GM23338 (cell line): ENCODE data around the gene PCP2. TPM values are rescaled to one million over a fixed set of nuclear protein-coding genes. Genes with fewer than 3 reads are reported as not detected.

Source experiments
- ATAC-seq: fragments of 200-7000 bp; cut with Tn5 transposase; 3 replicates; pipeline ENCODE4 v1.9.1; 2020
- DNase-seq: peaks from one replicate; pipeline ENCODE4 v3.0.0-alpha.2; 2015; ENCODE audit warnings: low spot score
- H2AFZ ChIP-seq: fragments of 200-600 bp; sonication (generic); 2 replicates; pipeline ENCODE4 v1.8.0; 2016; ENCODE audit warnings: antibody characterized with exemption, mild to moderate bottlenecking, moderate library complexity
- H3F3A ChIP-seq: fragments of 200-600 bp; sonication (generic); replicated peaks from 2 replicates; pipeline ENCODE4 v1.8.0; 2017; ENCODE audit warnings: antibody characterized with exemption, mixed run types, low read depth
- H3K27ac ChIP-seq: fragments of 200-600 bp; sonication (generic); 2 replicates; pipeline ENCODE4 v1.6.1; 2016; ENCODE audit warnings: low read depth
- H3K27me3 ChIP-seq: fragments of 200-600 bp; sonication (generic); 2 replicates; pipeline ENCODE4 v1.8.0; 2016; ENCODE audit warnings: mild to moderate bottlenecking, mixed run types, moderate library complexity; ENCODE audit not compliant: insufficient read depth
- H3K36me3 ChIP-seq: fragments of 200-600 bp; sonication (generic); 2 replicates; pipeline ENCODE4 v1.8.0; 2016; ENCODE audit warnings: mild to moderate bottlenecking; ENCODE audit not compliant: insufficient read depth
- H3K4me1 ChIP-seq: fragments of 200-600 bp; sonication (generic); 2 replicates; pipeline ENCODE4 v1.8.0; 2016; ENCODE audit warnings: mild to moderate bottlenecking, moderate library complexity; ENCODE audit not compliant: insufficient read depth
- H3K4me2 ChIP-seq: fragments of 200-600 bp; sonication (generic); 2 replicates; pipeline ENCODE4 v1.7.1; 2017; ENCODE audit warnings: mixed run types
- H3K4me3 ChIP-seq: fragments of 200-600 bp; sonication (generic); 2 replicates; pipeline ENCODE4 v1.6.1; 2016; ENCODE audit warnings: mixed run types
- H3K79me2 ChIP-seq: fragments of 200-600 bp; sonication (generic); replicated peaks from 2 replicates; pipeline ENCODE4 v1.8.0; 2017; ENCODE audit warnings: mild to moderate bottlenecking; ENCODE audit not compliant: insufficient read depth
- H3K9me2 ChIP-seq: fragments of 200-600 bp; sonication (generic); 2 replicates; pipeline ENCODE4 v1.8.0; 2017; ENCODE audit not compliant: insufficient read depth
- H4K20me1 ChIP-seq: fragments of 200-600 bp; sonication (generic); replicated peaks from 2 replicates; pipeline ENCODE4 v1.8.0; 2017; ENCODE audit warnings: mild to moderate bottlenecking; ENCODE audit not compliant: insufficient read depth
- H3K27ac Mint-ChIP-seq: 2 replicates; pipeline ENCODE4 v1.8.0; 2020; ENCODE audit warnings: inconsistent platforms, mild to moderate bottlenecking, moderate library complexity, mixed read lengths
- H3K27me3 Mint-ChIP-seq: 3 replicates; pipeline ENCODE4 v1.8.0; 2022; ENCODE audit warnings: low read depth, mild to moderate bottlenecking, moderate library complexity, mixed read lengths, inconsistent platforms; ENCODE audit not compliant: insufficient read depth, poor library complexity
- H3K36me3 Mint-ChIP-seq: 3 replicates; pipeline ENCODE4 v1.8.0; 2021; ENCODE audit warnings: low read depth, mild to moderate bottlenecking, inconsistent platforms, moderate library complexity, mixed read lengths
- H3K4me1 Mint-ChIP-seq: 3 replicates; pipeline ENCODE4 v1.8.0; 2020; ENCODE audit warnings: mild to moderate bottlenecking, inconsistent platforms, mixed read lengths
- H3K4me3 Mint-ChIP-seq: 3 replicates; pipeline ENCODE4 v1.8.0; 2021; ENCODE audit warnings: moderate library complexity, mild to moderate bottlenecking, inconsistent platforms, mixed read lengths
- H3K9me3 Mint-ChIP-seq: 3 replicates; pipeline ENCODE4 v1.8.0; 2020; ENCODE audit warnings: moderate library complexity, mild to moderate bottlenecking, inconsistent platforms, mixed read lengths
- CREB1 ChIP-seq: fragments of 250-450 bp; sonication (Bioruptor Pico); IDR thresholded peaks from 2 replicates; pipeline ENCODE4 v1.5.0; 2020; ENCODE audit warnings: low read depth, mild to moderate bottlenecking, moderate library complexity
- EZH2 ChIP-seq: fragments of 200-600 bp; sonication (generic); IDR thresholded peaks from one replicate; pipeline ENCODE4 v1.8.0; 2017; ENCODE audit warnings: antibody characterized with exemption, mild to moderate bottlenecking, low read depth; ENCODE audit not compliant: unreplicated experiment
- EZH2phosphoT487 ChIP-seq: fragments of 200-600 bp; sonication (generic); IDR thresholded peaks from one replicate; pipeline ENCODE4 v1.8.1; 2018; ENCODE audit warnings: antibody characterized with exemption; ENCODE audit not compliant: unreplicated experiment
- JUNB ChIP-seq: IDR thresholded peaks from one replicate; pipeline ENCODE4 v1.6.1; 2016; ENCODE audit warnings: antibody characterized with exemption; ENCODE audit not compliant: unreplicated experiment
- NANOG ChIP-seq: IDR thresholded peaks from 2 replicates; pipeline ENCODE4 v1.6.1; 2016; ENCODE audit warnings: antibody characterized with exemption, borderline replicate concordance
- POLR2AphosphoS5 ChIP-seq: IDR thresholded peaks from 2 replicates; pipeline ENCODE4 v1.6.1; 2016; ENCODE audit warnings: antibody characterized with exemption, low read depth
- STAT1 ChIP-seq: IDR thresholded peaks from one replicate; pipeline ENCODE4 v1.6.1; 2016; ENCODE audit warnings: antibody characterized with exemption; ENCODE audit not compliant: unreplicated experiment
- ZNF114 ChIP-seq: fragments of 250-450 bp; sonication (Bioruptor Pico); IDR thresholded peaks from 2 replicates; pipeline ENCODE4 v1.5.0; 2020; ENCODE audit warnings: mild to moderate bottlenecking, moderate library complexity
- ZNF331 ChIP-seq: fragments of 250-450 bp; sonication (Bioruptor Pico); IDR thresholded peaks from 2 replicates; pipeline ENCODE4 v1.5.0; 2020; ENCODE audit warnings: low read depth, mild to moderate bottlenecking, moderate library complexity
- polyA plus RNA-seq: library from polyadenylated mRNA; unstranded; fragments of >200 nt; fragmentation: Nextera tagmentation; extraction: Ambion mirVana; gene quantifications from 2 replicates; pipeline ENCODE4 v1.2.1, GENCODE V29; 2016
- total RNA-seq: library from RNA; depleted of rRNA; stranded (reverse); fragments of >200 nt; shearing (Covaris generic); gene quantifications from 2 replicates; pipeline ENCODE4 v1.2.3, GENCODE V29; 2014
- TF ChIP-seq, protein P1 (sequence below): IDR thresholded peaks from one replicate; pipeline ENCODE4 v1.6.1; 2018; ENCODE audit warnings: antibody characterized with exemption; ENCODE audit not compliant: unreplicated experiment
- TF ChIP-seq, protein P2 (sequence below), 2 experiments: fragments of 200-600 bp in 1 of 2; sonication (generic) in 1 of 2; conservative IDR thresholded peaks; 2 replicates each; pipeline versions ENCODE4 v1.5.1 to v1.6.1; 2016 to 2017; ENCODE audit warnings: antibody characterized with exemption in 2 of 2, low read depth in 2 of 2, mild to moderate bottlenecking in 2 of 2, moderate library complexity in 1 of 2
- TF ChIP-seq, protein P3 (sequence below): fragments of 250-450 bp; sonication (Bioruptor Pico); IDR thresholded peaks from 2 replicates; pipeline ENCODE4 v1.5.0; 2020; ENCODE audit warnings: mild to moderate bottlenecking, moderate library complexity
- TF ChIP-seq, protein P4 (sequence below): IDR thresholded peaks from 2 replicates; pipeline ENCODE4 v1.6.1; 2016; ENCODE audit warnings: antibody characterized with exemption

Gene PCP2
- total and polyA plus RNA-seq, 2 experiments from 2014 or later = not detected

DNA sequence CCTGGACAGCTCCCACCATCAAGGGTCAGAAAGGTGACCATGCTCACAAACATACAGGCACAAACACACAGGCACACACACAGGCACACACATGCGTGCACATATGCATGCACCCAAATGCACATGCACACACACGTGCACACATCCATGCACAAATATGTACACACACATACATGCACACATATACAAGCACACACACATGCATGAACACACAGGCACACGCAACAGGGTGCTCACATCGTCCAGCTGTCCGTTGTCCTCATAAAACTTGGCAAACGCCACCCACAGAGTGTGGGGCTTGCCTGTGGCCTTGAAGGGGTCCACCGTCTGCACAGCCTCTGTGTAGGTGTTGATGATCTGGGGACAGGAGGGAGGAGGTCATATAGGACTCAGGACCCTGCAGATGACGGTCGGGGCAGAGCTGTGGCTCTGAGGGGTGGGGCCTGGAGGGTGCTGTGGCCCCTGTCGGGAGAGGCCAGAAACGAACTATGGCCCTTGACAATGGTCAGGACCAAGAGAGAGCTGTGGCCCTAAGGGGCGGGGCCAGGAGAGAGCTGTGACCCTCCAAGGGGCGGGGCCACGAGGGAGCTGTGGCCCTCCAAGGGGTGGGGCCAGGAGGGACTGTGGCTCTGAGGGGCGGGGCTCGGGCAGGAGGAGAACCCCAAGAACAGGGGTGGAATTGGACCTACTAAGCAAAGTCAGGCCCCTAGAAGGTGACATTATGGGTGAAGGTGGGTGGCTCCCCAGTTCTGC, 10.4 kb downstream of the PCP2 start:
- Histone ChIP-seq H3K27me3 (no peaks in the 10 kb centered on the region), H2AFZ (no peak overlapping the region), H3K9me2 (no peaks in the 10 kb centered on the region), H3F3A (no peaks in the 10 kb centered on the region), H3K79me2 (peaks cover 18% of the 10 kb centered on the region), H3K4me2 (no peak overlapping the region), H3K4me1 (no peaks in the 10 kb centered on the region), H3K36me3 (no peaks in the 10 kb centered on the region; the same call in 1 of the 2 replicates), H4K20me1 (peaks cover under 1% of the 10 kb centered on the region), H3K4me3 (no peak overlapping the region), H3K27ac (no peak overlapping the region)
- Mint-ChIP-seq H3K27ac (no peak overlapping the region), H3K27me3 (peaks cover 12% of the 10 kb centered on the region), H3K36me3 (peaks cover 35% of the 10 kb centered on the region), H3K4me3 (no peak overlapping the region), H3K4me1 (peaks cover under 1% of the 10 kb centered on the region; the same call in 2 of the 3 replicates), H3K9me3 (no peaks in the 10 kb centered on the region)
- DNase-seq = peak; percentile 76
- TF ChIP-seq, protein P1, sequence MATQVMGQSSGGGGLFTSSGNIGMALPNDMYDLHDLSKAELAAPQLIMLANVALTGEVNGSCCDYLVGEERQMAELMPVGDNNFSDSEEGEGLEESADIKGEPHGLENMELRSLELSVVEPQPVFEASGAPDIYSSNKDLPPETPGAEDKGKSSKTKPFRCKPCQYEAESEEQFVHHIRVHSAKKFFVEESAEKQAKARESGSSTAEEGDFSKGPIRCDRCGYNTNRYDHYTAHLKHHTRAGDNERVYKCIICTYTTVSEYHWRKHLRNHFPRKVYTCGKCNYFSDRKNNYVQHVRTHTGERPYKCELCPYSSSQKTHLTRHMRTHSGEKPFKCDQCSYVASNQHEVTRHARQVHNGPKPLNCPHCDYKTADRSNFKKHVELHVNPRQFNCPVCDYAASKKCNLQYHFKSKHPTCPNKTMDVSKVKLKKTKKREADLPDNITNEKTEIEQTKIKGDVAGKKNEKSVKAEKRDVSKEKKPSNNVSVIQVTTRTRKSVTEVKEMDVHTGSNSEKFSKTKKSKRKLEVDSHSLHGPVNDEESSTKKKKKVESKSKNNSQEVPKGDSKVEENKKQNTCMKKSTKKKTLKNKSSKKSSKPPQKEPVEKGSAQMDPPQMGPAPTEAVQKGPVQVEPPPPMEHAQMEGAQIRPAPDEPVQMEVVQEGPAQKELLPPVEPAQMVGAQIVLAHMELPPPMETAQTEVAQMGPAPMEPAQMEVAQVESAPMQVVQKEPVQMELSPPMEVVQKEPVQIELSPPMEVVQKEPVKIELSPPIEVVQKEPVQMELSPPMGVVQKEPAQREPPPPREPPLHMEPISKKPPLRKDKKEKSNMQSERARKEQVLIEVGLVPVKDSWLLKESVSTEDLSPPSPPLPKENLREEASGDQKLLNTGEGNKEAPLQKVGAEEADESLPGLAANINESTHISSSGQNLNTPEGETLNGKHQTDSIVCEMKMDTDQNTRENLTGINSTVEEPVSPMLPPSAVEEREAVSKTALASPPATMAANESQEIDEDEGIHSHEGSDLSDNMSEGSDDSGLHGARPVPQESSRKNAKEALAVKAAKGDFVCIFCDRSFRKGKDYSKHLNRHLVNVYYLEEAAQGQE = no peak
- TF ChIP-seq, protein P2, sequence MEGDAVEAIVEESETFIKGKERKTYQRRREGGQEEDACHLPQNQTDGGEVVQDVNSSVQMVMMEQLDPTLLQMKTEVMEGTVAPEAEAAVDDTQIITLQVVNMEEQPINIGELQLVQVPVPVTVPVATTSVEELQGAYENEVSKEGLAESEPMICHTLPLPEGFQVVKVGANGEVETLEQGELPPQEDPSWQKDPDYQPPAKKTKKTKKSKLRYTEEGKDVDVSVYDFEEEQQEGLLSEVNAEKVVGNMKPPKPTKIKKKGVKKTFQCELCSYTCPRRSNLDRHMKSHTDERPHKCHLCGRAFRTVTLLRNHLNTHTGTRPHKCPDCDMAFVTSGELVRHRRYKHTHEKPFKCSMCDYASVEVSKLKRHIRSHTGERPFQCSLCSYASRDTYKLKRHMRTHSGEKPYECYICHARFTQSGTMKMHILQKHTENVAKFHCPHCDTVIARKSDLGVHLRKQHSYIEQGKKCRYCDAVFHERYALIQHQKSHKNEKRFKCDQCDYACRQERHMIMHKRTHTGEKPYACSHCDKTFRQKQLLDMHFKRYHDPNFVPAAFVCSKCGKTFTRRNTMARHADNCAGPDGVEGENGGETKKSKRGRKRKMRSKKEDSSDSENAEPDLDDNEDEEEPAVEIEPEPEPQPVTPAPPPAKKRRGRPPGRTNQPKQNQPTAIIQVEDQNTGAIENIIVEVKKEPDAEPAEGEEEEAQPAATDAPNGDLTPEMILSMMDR (conservative IDR thresholded peaks at IDR 0.05; ENCODE audit: low read depth in 2 of 2) = no peak
- TF ChIP-seq CREB1 (CRISPR knock-in tag) = no peak
- TF ChIP-seq JUNB = no peak
- no peak for TF ChIP-seq STAT1
- TF ChIP-seq ZNF331 (CRISPR knock-in tag) = no peak
- TF ChIP-seq, protein P3, sequence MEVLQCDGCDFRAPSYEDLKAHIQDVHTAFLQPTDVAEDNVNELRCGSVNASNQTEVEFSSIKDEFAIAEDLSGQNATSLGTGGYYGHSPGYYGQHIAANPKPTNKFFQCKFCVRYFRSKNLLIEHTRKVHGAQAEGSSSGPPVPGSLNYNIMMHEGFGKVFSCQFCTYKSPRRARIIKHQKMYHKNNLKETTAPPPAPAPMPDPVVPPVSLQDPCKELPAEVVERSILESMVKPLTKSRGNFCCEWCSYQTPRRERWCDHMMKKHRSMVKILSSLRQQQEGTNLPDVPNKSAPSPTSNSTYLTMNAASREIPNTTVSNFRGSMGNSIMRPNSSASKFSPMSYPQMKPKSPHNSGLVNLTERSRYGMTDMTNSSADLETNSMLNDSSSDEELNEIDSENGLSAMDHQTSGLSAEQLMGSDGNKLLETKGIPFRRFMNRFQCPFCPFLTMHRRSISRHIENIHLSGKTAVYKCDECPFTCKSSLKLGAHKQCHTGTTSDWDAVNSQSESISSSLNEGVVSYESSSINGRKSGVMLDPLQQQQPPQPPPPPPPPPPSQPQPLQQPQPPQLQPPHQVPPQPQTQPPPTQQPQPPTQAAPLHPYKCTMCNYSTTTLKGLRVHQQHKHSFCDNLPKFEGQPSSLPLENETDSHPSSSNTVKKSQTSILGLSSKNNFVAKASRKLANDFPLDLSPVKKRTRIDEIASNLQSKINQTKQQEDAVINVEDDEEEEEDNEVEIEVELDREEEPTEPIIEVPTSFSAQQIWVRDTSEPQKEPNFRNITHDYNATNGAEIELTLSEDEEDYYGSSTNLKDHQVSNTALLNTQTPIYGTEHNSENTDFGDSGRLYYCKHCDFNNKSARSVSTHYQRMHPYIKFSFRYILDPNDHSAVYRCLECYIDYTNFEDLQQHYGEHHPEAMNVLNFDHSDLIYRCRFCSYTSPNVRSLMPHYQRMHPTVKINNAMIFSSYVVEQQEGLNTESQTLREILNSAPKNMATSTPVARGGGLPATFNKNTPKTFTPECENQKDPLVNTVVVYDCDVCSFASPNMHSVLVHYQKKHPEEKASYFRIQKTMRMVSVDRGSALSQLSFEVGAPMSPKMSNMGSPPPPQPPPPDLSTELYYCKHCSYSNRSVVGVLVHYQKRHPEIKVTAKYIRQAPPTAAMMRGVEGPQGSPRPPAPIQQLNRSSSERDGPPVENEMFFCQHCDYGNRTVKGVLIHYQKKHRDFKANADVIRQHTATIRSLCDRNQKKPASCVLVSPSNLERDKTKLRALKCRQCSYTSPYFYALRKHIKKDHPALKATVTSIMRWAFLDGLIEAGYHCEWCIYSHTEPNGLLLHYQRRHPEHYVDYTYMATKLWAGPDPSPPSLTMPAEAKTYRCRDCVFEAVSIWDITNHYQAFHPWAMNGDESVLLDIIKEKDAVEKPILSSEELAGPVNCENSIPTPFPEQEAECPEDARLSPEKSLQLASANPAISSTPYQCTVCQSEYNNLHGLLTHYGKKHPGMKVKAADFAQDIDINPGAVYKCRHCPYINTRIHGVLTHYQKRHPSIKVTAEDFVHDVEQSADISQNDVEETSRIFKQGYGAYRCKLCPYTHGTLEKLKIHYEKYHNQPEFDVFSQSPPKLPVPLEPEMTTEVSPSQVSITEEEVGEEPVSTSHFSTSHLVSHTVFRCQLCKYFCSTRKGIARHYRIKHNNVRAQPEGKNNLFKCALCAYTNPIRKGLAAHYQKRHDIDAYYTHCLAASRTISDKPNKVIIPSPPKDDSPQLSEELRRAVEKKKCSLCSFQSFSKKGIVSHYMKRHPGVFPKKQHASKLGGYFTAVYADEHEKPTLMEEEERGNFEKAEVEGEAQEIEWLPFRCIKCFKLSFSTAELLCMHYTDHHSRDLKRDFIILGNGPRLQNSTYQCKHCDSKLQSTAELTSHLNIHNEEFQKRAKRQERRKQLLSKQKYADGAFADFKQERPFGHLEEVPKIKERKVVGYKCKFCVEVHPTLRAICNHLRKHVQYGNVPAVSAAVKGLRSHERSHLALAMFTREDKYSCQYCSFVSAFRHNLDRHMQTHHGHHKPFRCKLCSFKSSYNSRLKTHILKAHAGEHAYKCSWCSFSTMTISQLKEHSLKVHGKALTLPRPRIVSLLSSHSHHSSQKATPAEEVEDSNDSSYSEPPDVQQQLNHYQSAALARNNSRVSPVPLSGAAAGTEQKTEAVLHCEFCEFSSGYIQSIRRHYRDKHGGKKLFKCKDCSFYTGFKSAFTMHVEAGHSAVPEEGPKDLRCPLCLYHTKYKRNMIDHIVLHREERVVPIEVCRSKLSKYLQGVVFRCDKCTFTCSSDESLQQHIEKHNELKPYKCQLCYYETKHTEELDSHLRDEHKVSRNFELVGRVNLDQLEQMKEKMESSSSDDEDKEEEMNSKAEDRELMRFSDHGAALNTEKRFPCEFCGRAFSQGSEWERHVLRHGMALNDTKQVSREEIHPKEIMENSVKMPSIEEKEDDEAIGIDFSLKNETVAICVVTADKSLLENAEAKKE (CRISPR knock-in tag) = no peak
- no peak for TF ChIP-seq ZNF114
- no peak for TF ChIP-seq NANOG
- no peak for TF ChIP-seq POLR2AphosphoS5
- TF ChIP-seq EZH2phosphoT487 = no peak
- TF ChIP-seq, protein P4, sequence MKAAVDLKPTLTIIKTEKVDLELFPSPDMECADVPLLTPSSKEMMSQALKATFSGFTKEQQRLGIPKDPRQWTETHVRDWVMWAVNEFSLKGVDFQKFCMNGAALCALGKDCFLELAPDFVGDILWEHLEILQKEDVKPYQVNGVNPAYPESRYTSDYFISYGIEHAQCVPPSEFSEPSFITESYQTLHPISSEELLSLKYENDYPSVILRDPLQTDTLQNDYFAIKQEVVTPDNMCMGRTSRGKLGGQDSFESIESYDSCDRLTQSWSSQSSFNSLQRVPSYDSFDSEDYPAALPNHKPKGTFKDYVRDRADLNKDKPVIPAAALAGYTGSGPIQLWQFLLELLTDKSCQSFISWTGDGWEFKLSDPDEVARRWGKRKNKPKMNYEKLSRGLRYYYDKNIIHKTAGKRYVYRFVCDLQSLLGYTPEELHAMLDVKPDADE = no peak
- TF ChIP-seq EZH2 = no peak
- ATAC-seq = peak; percentile 82
